WTC11 (cell line): Measurements from ENCODE around the gene GGCX. TPM values are rescaled to one million over a fixed set of nuclear protein-coding genes. Genes with fewer than 3 reads are reported as not detected.

Experiments
- ATAC-seq: fragments of 200-7000 bp; cut with Tn5 transposase; 2 replicates; pipeline ENCODE4 v1.10.0; 2021; ENCODE audit warnings: mild to moderate bottlenecking, moderate library complexity
- CTCF ChIA-PET: fragments of 300-600 bp; sonication (Branson Sonifier 250); formaldehyde crosslinking; loops from one replicate; lab custom pipeline; 2021; ENCODE audit warnings: antibody characterized with exemption; lab: Charles Lee
- POLR2A ChIA-PET: fragments of 350-600 bp; sonication (Branson Sonifier 250); formaldehyde crosslinking; loops from one replicate; lab custom pipeline; 2021; ENCODE audit warnings: antibody characterized with exemption; lab: Charles Lee
- DNase-seq: peaks from one replicate; pipeline ENCODE4 v3.0.0; 2021; ENCODE audit warnings: low spot score
- H3K27ac Mint-ChIP-seq: 2 replicates; pipeline ENCODE4 v1.8.0; 2021; ENCODE audit warnings: mixed read lengths
- H3K27me3 Mint-ChIP-seq: 2 replicates; pipeline ENCODE4 v1.8.0; 2021; ENCODE audit warnings: low read depth, mild to moderate bottlenecking, moderate library complexity, mixed read lengths
- H3K36me3 Mint-ChIP-seq: 2 replicates; pipeline ENCODE4 v1.8.0; 2021; ENCODE audit warnings: mixed read lengths
- H3K4me1 Mint-ChIP-seq: 2 replicates; pipeline ENCODE4 v1.8.0; 2022; ENCODE audit warnings: mixed read lengths
- H3K4me3 Mint-ChIP-seq: 2 replicates; pipeline ENCODE4 v1.8.0; 2021; ENCODE audit warnings: mild to moderate bottlenecking, moderate library complexity, mixed read lengths
- H3K9me3 Mint-ChIP-seq: 2 replicates; pipeline ENCODE4 v1.8.0; 2021; ENCODE audit warnings: mixed read lengths
- FOXP1 ChIP-seq: sonication (generic); formaldehyde crosslinking; IDR thresholded peaks from 2 replicates; pipeline ENCODE4 v1.8.0; 2022; ENCODE audit warnings: missing genetic modification reagents, mild to moderate bottlenecking, moderate library complexity, borderline replicate concordance
- GABPB1 ChIP-seq: sonication (generic); formaldehyde crosslinking; IDR thresholded peaks from 2 replicates; pipeline ENCODE4 v1.8.1; 2023; ENCODE audit warnings: mild to moderate bottlenecking, missing genetic modification reagents
- GTF2I ChIP-seq: fragments of 250-450 bp; sonication (Bioruptor Pico); conservative IDR thresholded peaks from 2 replicates; pipeline ENCODE4 v1.4.0; 2021; ENCODE audit warnings: mild to moderate bottlenecking
- JUN ChIP-seq: sonication (generic); formaldehyde crosslinking; IDR thresholded peaks from 2 replicates; pipeline ENCODE4 v1.8.0; 2023; ENCODE audit warnings: mild to moderate bottlenecking, missing genetic modification reagents
- KAT7 ChIP-seq: sonication (generic); formaldehyde crosslinking; IDR thresholded peaks from 2 replicates; pipeline ENCODE4 v1.8.1; 2023; ENCODE audit warnings: missing genetic modification reagents, mild to moderate bottlenecking, borderline replicate concordance
- NFE2L1 ChIP-seq: sonication (generic); formaldehyde crosslinking; IDR thresholded peaks from 2 replicates; pipeline ENCODE4 v1.8.1; 2023; ENCODE audit warnings: missing genetic modification reagents
- NFYB ChIP-seq: sonication (generic); formaldehyde crosslinking; conservative IDR thresholded peaks from 2 replicates; pipeline ENCODE4 v1.8.0; 2022; ENCODE audit warnings: low read depth, missing genetic modification reagents
- NR2C2 ChIP-seq: sonication (generic); formaldehyde crosslinking; IDR thresholded peaks from 2 replicates; pipeline ENCODE4 v1.8.0; 2022; ENCODE audit warnings: mild to moderate bottlenecking, missing genetic modification reagents
- PRRX2 ChIP-seq: fragments of 250-450 bp; sonication (Bioruptor Pico); IDR thresholded peaks from 2 replicates; pipeline ENCODE4 v1.8.0; 2021; ENCODE audit warnings: mild to moderate bottlenecking
- SMAD3 ChIP-seq: sonication (generic); formaldehyde crosslinking; IDR thresholded peaks from 2 replicates; pipeline ENCODE4 v1.8.0; 2022; ENCODE audit warnings: missing genetic modification reagents, mild to moderate bottlenecking, borderline replicate concordance
- SP1 ChIP-seq: sonication (generic); formaldehyde crosslinking; conservative IDR thresholded peaks from 2 replicates; pipeline ENCODE4 v1.8.1; 2022; ENCODE audit warnings: missing genetic modification reagents
- TCF7 ChIP-seq: sonication (generic); formaldehyde crosslinking; IDR thresholded peaks from 2 replicates; pipeline ENCODE4 v1.8.0; 2022; ENCODE audit warnings: mild to moderate bottlenecking, low read depth, missing genetic modification reagents, moderate library complexity
- TEAD4 ChIP-seq: sonication (generic); formaldehyde crosslinking; IDR thresholded peaks from 2 replicates; pipeline ENCODE4 v1.8.0; 2022; ENCODE audit warnings: mild to moderate bottlenecking, missing genetic modification reagents
- ZNF232 ChIP-seq: sonication (generic); formaldehyde crosslinking; IDR thresholded peaks from 2 replicates; pipeline ENCODE4 v1.8.0; 2022; ENCODE audit warnings: mild to moderate bottlenecking, missing genetic modification reagents
- ZNF263 ChIP-seq: sonication (generic); formaldehyde crosslinking; IDR thresholded peaks from 2 replicates; pipeline ENCODE4 v1.8.1; 2022; ENCODE audit warnings: low read depth, mild to moderate bottlenecking, moderate library complexity, missing genetic modification reagents
- ZNF416 ChIP-seq: fragments of 250-450 bp; sonication (Bioruptor Pico); IDR thresholded peaks from 2 replicates; pipeline ENCODE4 v1.9.0; 2021; ENCODE audit warnings: mild to moderate bottlenecking, inconsistent platforms
- ZNF423 ChIP-seq: fragments of 250-450 bp; sonication (Bioruptor Pico); IDR thresholded peaks from 2 replicates; pipeline ENCODE4 v2.1.2; 2022; ENCODE audit warnings: mild to moderate bottlenecking, moderate library complexity
- total RNA-seq: library from RNA; stranded (reverse); gene quantifications from 3 replicates; pipeline ENCODE4 v1.2.3, GENCODE V29; 2021
- TF ChIP-seq, protein P1 (sequence below): sonication (generic); formaldehyde crosslinking; IDR thresholded peaks from 2 replicates; pipeline ENCODE4 v1.8.0; 2023; ENCODE audit warnings: mild to moderate bottlenecking, missing genetic modification reagents
- TF ChIP-seq, protein P2 (sequence below): fragments of 250-450 bp; sonication (Bioruptor Pico); conservative IDR thresholded peaks from 2 replicates; pipeline ENCODE4 v1.9.0; 2021; ENCODE audit warnings: mild to moderate bottlenecking
- TF ChIP-seq, protein P3 (sequence below): sonication (generic); formaldehyde crosslinking; IDR thresholded peaks from 2 replicates; pipeline ENCODE4 v1.8.0; 2022; ENCODE audit warnings: mild to moderate bottlenecking, missing genetic modification reagents
- TF ChIP-seq, protein P4 (sequence below): fragments of 250-450 bp; sonication (Bioruptor Pico); IDR thresholded peaks from 2 replicates; pipeline ENCODE4 v1.9.0; 2021; ENCODE audit warnings: mild to moderate bottlenecking
- TF ChIP-seq, protein P5 (sequence below): sonication (generic); formaldehyde crosslinking; IDR thresholded peaks from 2 replicates; pipeline ENCODE4 v1.8.1; 2022; ENCODE audit warnings: mild to moderate bottlenecking, moderate library complexity, missing genetic modification reagents
- TF ChIP-seq, protein P6 (sequence below): sonication (generic); formaldehyde crosslinking; IDR thresholded peaks from 2 replicates; pipeline ENCODE4 v1.8.0; 2022; ENCODE audit warnings: mild to moderate bottlenecking, missing genetic modification reagents
- TF ChIP-seq, protein P7 (sequence below): sonication (generic); formaldehyde crosslinking; IDR thresholded peaks from 2 replicates; pipeline ENCODE4 v1.8.1; 2023; ENCODE audit warnings: mild to moderate bottlenecking, missing genetic modification reagents, moderate library complexity

Gene GGCX
- total RNA-seq, 1 experiment from 2014 or later: 40.9 TPM

DNA sequence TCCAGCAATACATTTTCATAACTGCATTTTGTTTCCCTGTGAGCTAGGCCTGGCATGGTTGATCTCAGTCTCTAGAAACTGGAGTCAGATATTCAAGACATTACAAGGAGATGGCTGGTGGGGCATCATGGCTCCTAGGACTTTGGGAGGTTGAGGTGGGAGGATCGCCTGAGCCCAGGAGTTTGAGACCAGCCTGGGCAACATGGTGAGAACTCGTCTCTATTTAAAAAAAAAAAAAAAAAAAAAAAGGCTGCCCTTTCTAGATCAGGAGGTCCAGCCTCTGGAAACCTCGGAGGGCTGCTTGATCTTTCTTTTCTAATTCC, 15.7 kb upstream of the GGCX start (continued):
- no peak for TF ChIP-seq SP1 (CRISPR knock-in tag)
- no peak for TF ChIP-seq ZNF263 (CRISPR knock-in tag)
- TF ChIP-seq TEAD4 (CRISPR knock-in tag): no peak
- TF ChIP-seq NFYB: no peak
- no peak for TF ChIP-seq PRRX2 (CRISPR knock-in tag)
- TF ChIP-seq, protein P1, sequence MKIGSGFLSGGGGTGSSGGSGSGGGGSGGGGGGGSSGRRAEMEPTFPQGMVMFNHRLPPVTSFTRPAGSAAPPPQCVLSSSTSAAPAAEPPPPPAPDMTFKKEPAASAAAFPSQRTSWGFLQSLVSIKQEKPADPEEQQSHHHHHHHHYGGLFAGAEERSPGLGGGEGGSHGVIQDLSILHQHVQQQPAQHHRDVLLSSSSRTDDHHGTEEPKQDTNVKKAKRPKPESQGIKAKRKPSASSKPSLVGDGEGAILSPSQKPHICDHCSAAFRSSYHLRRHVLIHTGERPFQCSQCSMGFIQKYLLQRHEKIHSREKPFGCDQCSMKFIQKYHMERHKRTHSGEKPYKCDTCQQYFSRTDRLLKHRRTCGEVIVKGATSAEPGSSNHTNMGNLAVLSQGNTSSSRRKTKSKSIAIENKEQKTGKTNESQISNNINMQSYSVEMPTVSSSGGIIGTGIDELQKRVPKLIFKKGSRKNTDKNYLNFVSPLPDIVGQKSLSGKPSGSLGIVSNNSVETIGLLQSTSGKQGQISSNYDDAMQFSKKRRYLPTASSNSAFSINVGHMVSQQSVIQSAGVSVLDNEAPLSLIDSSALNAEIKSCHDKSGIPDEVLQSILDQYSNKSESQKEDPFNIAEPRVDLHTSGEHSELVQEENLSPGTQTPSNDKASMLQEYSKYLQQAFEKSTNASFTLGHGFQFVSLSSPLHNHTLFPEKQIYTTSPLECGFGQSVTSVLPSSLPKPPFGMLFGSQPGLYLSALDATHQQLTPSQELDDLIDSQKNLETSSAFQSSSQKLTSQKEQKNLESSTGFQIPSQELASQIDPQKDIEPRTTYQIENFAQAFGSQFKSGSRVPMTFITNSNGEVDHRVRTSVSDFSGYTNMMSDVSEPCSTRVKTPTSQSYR (CRISPR knock-in tag): no peak
- TF ChIP-seq, protein P2, sequence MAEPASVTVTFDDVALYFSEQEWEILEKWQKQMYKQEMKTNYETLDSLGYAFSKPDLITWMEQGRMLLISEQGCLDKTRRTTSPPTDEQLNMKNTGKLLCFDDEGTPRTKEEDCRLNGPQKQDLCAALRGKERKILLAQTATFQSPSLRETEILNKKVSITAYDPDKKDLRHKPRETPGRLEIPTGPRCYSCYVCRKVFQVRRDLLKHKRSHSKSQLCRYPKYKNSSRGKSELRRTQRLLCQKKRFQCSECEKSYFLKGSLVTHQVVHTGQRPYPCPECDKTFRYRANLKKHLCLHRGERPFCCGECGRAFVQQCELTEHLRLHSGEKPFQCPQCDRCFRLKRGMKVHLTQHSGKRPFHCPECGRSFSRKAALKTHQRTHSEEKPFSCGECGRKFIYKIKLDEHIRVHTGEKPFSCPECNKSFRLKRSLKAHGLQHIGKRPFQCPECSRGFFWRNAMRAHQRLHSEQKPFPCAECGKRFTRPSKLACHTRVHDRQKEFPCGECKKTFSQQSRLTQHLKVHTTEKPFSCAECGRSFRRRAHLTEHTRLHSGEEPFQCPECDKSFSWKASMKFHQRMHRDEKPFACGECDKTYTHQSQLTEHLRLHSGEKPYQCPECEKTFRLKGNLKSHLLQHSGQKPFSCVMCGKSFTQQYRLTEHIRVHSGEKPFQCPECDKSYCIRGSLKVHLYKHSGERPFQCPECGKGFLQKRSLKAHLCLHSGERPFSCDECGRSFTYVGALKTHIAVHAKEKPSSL (CRISPR knock-in tag): no peak
- no peak for TF ChIP-seq NR2C2
- no peak for TF ChIP-seq JUN (CRISPR knock-in tag)
- no peak for TF ChIP-seq ZNF232 (CRISPR knock-in tag)
- TF ChIP-seq NFE2L1 (CRISPR knock-in tag): no peak
- TF ChIP-seq, protein P3, sequence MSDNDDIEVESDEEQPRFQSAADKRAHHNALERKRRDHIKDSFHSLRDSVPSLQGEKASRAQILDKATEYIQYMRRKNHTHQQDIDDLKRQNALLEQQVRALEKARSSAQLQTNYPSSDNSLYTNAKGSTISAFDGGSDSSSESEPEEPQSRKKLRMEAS (CRISPR knock-in tag): no peak
- TF ChIP-seq, all 79 proteins: peak for 0

DNA sequence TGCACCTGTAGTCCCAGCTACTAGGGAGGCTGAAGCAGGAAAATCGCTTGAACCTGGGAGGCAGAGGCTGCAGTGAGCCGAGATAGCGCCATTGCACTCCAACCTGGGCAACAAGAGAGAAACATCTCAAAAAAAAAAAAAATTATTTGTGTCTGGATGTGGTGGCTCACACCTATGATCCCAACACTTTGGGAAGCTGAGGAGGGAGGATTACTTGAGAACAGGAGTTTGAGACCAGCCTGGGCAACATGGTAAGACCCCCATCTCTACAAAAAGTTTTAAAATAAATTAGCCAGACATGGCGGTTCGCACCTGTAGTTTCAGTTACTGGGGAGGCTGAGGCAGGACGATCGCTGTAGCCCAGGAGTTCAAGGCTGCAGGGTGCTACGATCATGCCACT, 14.4 kb upstream of the GGCX start:
- ChIA-PET POLR2A (interaction anchor here (0.6 to 0.7 kb wide), 2 partner anchors 16 to 24 kb away, joined by 3 to 4 read pairs; no protein-coding TSS in a partner anchor), CTCF (interaction anchor here (0.6 kb wide), 1 partner anchor 309 kb away, joined by 3 read pairs; no protein-coding TSS in a partner anchor)
- H3K36me3 Mint-ChIP-seq: no peaks in the 10 kb centered on the region

More for the DNA sequence above, 14.4 kb upstream of the GGCX start:
- peaks cover 38% of the 10 kb centered on the region for H3K4me1 Mint-ChIP-seq
- H3K27me3 Mint-ChIP-seq: peaks cover 33% of the 10 kb centered on the region
- H3K27ac Mint-ChIP-seq: no peak overlapping the region
- ATAC-seq: no peak
- H3K4me3 Mint-ChIP-seq: no peak overlapping the region
- TF ChIP-seq KAT7 (CRISPR knock-in tag) (no peak), TCF7 (CRISPR knock-in tag) (no peak), SMAD3 (CRISPR knock-in tag) (no peak), ZNF416 (CRISPR knock-in tag) (no peak), GABPB1 (CRISPR knock-in tag) (no peak), GTF2I (CRISPR knock-in tag) (no peak), NFYB (no peak), FOXP1 (CRISPR knock-in tag) (no peak), NFE2L1 (CRISPR knock-in tag) (no peak), ZNF423 (no peak)
- TF ChIP-seq, protein P2 (CRISPR knock-in tag): no peak
- TF ChIP-seq, protein P4, sequence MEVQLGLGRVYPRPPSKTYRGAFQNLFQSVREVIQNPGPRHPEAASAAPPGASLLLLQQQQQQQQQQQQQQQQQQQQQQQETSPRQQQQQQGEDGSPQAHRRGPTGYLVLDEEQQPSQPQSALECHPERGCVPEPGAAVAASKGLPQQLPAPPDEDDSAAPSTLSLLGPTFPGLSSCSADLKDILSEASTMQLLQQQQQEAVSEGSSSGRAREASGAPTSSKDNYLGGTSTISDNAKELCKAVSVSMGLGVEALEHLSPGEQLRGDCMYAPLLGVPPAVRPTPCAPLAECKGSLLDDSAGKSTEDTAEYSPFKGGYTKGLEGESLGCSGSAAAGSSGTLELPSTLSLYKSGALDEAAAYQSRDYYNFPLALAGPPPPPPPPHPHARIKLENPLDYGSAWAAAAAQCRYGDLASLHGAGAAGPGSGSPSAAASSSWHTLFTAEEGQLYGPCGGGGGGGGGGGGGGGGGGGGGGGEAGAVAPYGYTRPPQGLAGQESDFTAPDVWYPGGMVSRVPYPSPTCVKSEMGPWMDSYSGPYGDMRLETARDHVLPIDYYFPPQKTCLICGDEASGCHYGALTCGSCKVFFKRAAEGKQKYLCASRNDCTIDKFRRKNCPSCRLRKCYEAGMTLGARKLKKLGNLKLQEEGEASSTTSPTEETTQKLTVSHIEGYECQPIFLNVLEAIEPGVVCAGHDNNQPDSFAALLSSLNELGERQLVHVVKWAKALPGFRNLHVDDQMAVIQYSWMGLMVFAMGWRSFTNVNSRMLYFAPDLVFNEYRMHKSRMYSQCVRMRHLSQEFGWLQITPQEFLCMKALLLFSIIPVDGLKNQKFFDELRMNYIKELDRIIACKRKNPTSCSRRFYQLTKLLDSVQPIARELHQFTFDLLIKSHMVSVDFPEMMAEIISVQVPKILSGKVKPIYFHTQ (CRISPR knock-in tag): no peak
- TF ChIP-seq, protein P5, sequence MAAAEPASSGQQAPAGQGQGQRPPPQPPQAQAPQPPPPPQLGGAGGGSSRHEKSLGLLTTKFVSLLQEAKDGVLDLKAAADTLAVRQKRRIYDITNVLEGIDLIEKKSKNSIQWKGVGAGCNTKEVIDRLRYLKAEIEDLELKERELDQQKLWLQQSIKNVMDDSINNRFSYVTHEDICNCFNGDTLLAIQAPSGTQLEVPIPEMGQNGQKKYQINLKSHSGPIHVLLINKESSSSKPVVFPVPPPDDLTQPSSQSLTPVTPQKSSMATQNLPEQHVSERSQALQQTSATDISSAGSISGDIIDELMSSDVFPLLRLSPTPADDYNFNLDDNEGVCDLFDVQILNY (CRISPR knock-in tag): no peak
- TF ChIP-seq, protein P6, sequence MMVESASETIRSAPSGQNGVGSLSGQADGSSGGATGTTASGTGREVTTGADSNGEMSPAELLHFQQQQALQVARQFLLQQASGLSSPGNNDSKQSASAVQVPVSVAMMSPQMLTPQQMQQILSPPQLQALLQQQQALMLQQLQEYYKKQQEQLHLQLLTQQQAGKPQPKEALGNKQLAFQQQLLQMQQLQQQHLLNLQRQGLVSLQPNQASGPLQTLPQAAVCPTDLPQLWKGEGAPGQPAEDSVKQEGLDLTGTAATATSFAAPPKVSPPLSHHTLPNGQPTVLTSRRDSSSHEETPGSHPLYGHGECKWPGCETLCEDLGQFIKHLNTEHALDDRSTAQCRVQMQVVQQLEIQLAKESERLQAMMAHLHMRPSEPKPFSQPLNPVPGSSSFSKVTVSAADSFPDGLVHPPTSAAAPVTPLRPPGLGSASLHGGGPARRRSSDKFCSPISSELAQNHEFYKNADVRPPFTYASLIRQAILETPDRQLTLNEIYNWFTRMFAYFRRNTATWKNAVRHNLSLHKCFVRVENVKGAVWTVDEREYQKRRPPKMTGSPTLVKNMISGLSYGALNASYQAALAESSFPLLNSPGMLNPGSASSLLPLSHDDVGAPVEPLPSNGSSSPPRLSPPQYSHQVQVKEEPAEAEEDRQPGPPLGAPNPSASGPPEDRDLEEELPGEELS: no peak
- TF ChIP-seq, protein P7, sequence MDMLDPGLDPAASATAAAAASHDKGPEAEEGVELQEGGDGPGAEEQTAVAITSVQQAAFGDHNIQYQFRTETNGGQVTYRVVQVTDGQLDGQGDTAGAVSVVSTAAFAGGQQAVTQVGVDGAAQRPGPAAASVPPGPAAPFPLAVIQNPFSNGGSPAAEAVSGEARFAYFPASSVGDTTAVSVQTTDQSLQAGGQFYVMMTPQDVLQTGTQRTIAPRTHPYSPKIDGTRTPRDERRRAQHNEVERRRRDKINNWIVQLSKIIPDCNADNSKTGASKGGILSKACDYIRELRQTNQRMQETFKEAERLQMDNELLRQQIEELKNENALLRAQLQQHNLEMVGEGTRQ (CRISPR knock-in tag): no peak
- DNase-seq: no peak
- H3K9me3 Mint-ChIP-seq: no peaks in the 10 kb centered on the region
